Stomach smooth muscle (tissue), 2 donors: ENCODE measurements around the gene ZSCAN10.

Experiments used
- H3K27ac ChIP-seq: one replicate; pipeline ENCODE4 v1.7.0; 2013; ENCODE audit warnings: mild to moderate bottlenecking, low read length, inconsistent platforms
- H3K27me3 ChIP-seq, 2 donors: one replicate each; pipeline ENCODE4 v1.7.0; 2013; ENCODE audit warnings: low read length in 2 of 2; ENCODE audit not compliant: insufficient read depth in 2 of 2, control insufficient read depth in 1 of 2
- H3K36me3 ChIP-seq, 2 donors: one replicate each; pipeline ENCODE4 v1.7.0; 2013; ENCODE audit warnings: low read length in 2 of 2; ENCODE audit not compliant: control insufficient read depth in 2 of 2, insufficient read depth in 2 of 2
- H3K4me1 ChIP-seq: one replicate; pipeline ENCODE4 v1.7.0; 2013; ENCODE audit warnings: low read length; ENCODE audit not compliant: control insufficient read depth, insufficient read depth
- H3K4me3 ChIP-seq, 2 donors: one replicate each; pipeline ENCODE4 v1.7.0; 2013; ENCODE audit warnings: low read length in 2 of 2
- H3K9ac ChIP-seq, 2 donors: one replicate each; pipeline ENCODE4 v1.7.0; 2013; ENCODE audit warnings: low read length in 2 of 2, mild to moderate bottlenecking in 1 of 2
- H3K9me3 ChIP-seq, 2 donors: one replicate each; pipeline ENCODE4 v1.7.0; 2013; ENCODE audit warnings: low read length in 2 of 2; ENCODE audit not compliant: control insufficient read depth in 2 of 2
- donor health status: healthy.
- donor health status: Pancreatic carcinoma.

The ZSCAN10 gene

GRCh38 chr16:3101841-3102470 is 2.9 kb upstream of the ZSCAN10 start:
- Histone ChIP-seq H3K9me3 (no peaks in the 10 kb centered on the region), H3K36me3 (no peaks in the 10 kb centered on the region), H3K4me3 (no peak overlapping the region), H3K4me1 (peaks cover 14% of the 10 kb centered on the region), H3K27me3 (peaks cover 21 to 23% of the 10 kb centered on the region in 2 donors), H3K9ac (no peak overlapping the region), H3K27ac (no peak overlapping the region)

GRCh38 chr16:3101018-3101840 is 2.1 kb upstream of the ZSCAN10 start:
- no peaks in the 10 kb centered on the region for H3K9me3 ChIP-seq
- peak overlapping the region in 1 of 2 donors; percentile 8 for H3K4me3 ChIP-seq
- peaks cover 21 to 23% of the 10 kb centered on the region in 2 donors for H3K27me3 ChIP-seq
- H3K27ac ChIP-seq = no peak overlapping the region
- peaks cover 9% of the 10 kb centered on the region for H3K4me1 ChIP-seq
- no peaks in the 10 kb centered on the region for H3K36me3 ChIP-seq
- H3K9ac ChIP-seq = no peak overlapping the region

- Histone ChIP-seq H3K27me3 (peaks cover 21 to 23% of the 10 kb centered on the region in 2 donors), H3K27ac (no peak overlapping the region), H3K36me3 (no peaks in the 10 kb centered on the region), H3K4me3 (peak overlapping the region in 1 of 2 donors; percentile 44), H3K9me3 (no peaks in the 10 kb centered on the region), H3K9ac (no peak overlapping the region), H3K4me1 (peaks cover 6% of the 10 kb centered on the region)
These were observed 822 bp upstream of the ZSCAN10 start for GRCh38 chr16:3099732-3100499.

GRCh38 chr16:3099395-3099731 is 269 bp upstream of the ZSCAN10 start:
- Histone ChIP-seq H3K36me3 (no peaks in the 10 kb centered on the region), H3K27ac (no peak overlapping the region), H3K4me1 (peaks cover 6% of the 10 kb centered on the region), H3K4me3 (peak overlapping the region in 1 of 2 donors; percentile 44), H3K9ac (no peak overlapping the region), H3K27me3 (peaks cover 23% of the 10 kb centered on the region in 2 donors), H3K9me3 (no peaks in the 10 kb centered on the region)

- H3K27me3 ChIP-seq = peaks cover 26 to 27% of the 10 kb centered on the region in 2 donors
- H3K9ac ChIP-seq = no peak overlapping the region
- no peaks in the 10 kb centered on the region for H3K36me3 ChIP-seq
- H3K4me1 ChIP-seq = peaks cover 6% of the 10 kb centered on the region
- no peak overlapping the region for H3K27ac ChIP-seq
- H3K9me3 ChIP-seq = no peaks in the 10 kb centered on the region
- no peak overlapping the region for H3K4me3 ChIP-seq
These were observed 1.8 kb downstream of the ZSCAN10 start for GRCh38 chr16:3097266-3097665.

GRCh38 chr16:3096362-3096761 is 2.7 kb downstream of the ZSCAN10 start:
- H3K9ac ChIP-seq = no peak overlapping the region
- H3K27ac ChIP-seq = no peak overlapping the region
- H3K4me3 ChIP-seq = no peak overlapping the region
- H3K4me1 ChIP-seq = peaks cover 6% of the 10 kb centered on the region
- H3K36me3 ChIP-seq = no peaks in the 10 kb centered on the region
- H3K9me3 ChIP-seq = no peaks in the 10 kb centered on the region
- H3K27me3 ChIP-seq = peaks cover 29 to 32% of the 10 kb centered on the region in 2 donors

GRCh38 chr16:3095869-3096268 is 3.2 kb downstream of the ZSCAN10 start:
- Histone ChIP-seq H3K36me3 (no peaks in the 10 kb centered on the region), H3K4me1 (peaks cover 6% of the 10 kb centered on the region), H3K4me3 (no peak overlapping the region), H3K9ac (no peak overlapping the region), H3K9me3 (no peaks in the 10 kb centered on the region), H3K27ac (no peak overlapping the region), H3K27me3 (peaks cover 25 to 27% of the 10 kb centered on the region in 2 donors)

GRCh38 chr16:3094289-3095027 is 4.6 kb downstream of the ZSCAN10 start:
- no peaks in the 10 kb centered on the region for H3K36me3 ChIP-seq
- H3K27ac ChIP-seq = no peak overlapping the region
- H3K4me3 ChIP-seq = no peak overlapping the region
- H3K27me3 ChIP-seq = peaks cover 17 to 21% of the 10 kb centered on the region in 2 donors
- no peaks in the 10 kb centered on the region for H3K9me3 ChIP-seq
- H3K9ac ChIP-seq = no peak overlapping the region
- H3K4me1 ChIP-seq = no peaks in the 10 kb centered on the region

- no peaks in the 10 kb centered on the region for H3K4me1 ChIP-seq
- H3K36me3 ChIP-seq = no peaks in the 10 kb centered on the region
- H3K9ac ChIP-seq = no peak overlapping the region
- no peak overlapping the region for H3K27ac ChIP-seq
- peaks cover 8 to 14% of the 10 kb centered on the region in 2 donors for H3K27me3 ChIP-seq
- no peak overlapping the region for H3K4me3 ChIP-seq
- no peaks in the 10 kb centered on the region for H3K9me3 ChIP-seq
These were observed 6.6 kb downstream of the ZSCAN10 start for GRCh38 chr16:3092501-3092941.

- Histone ChIP-seq H3K4me1 (peaks cover 3% of the 10 kb centered on the region), H3K9me3 (no peaks in the 10 kb centered on the region), H3K27me3 (peaks cover 8 to 10% of the 10 kb centered on the region in 2 donors), H3K36me3 (no peaks in the 10 kb centered on the region), H3K4me3 (no peak overlapping the region), H3K9ac (no peak overlapping the region), H3K27ac (no peak overlapping the region)
These were observed 7.5 kb downstream of the ZSCAN10 start for GRCh38 chr16:3091551-3091950.
